NCI-H460 (cell line): Measurements from ENCODE around the gene RASGRF2. TPM values are rescaled to one million over a fixed set of nuclear protein-coding genes. Genes with fewer than 3 reads are reported as not detected.

Experiments used
- DNase-seq: peaks from one replicate; pipeline ENCODE4 v3.0.0-alpha.2; 2016; ENCODE audit warnings: low read depth; ENCODE audit errors: extremely low read depth
- total RNA-seq: library from RNA; depleted of rRNA; stranded (reverse); fragments of >200 nt; shearing (Covaris generic); gene quantifications from 2 replicates; pipeline ENCODE4 v1.2.3, GENCODE V29; 2014

The RASGRF2 gene
- total RNA-seq, 1 experiment from 2014 or later, result 0.37 TPM

GRCh38 chr5:81164476-81164875, 204.3 kb downstream of the RASGRF2 start:
- DNase-seq, result no peak

- no peak for DNase-seq
Observed at GRCh38 chr5:81164936-81165335, 204.8 kb downstream of the RASGRF2 start.

GRCh38 chr5:81165493-81166119, 205.4 kb downstream of the RASGRF2 start:
- DNase-seq, result peak; percentile 60

GRCh38 chr5:81166430-81166829, 206.3 kb downstream of the RASGRF2 start:
- no peak for DNase-seq

GRCh38 chr5:81167078-81167477, 206.9 kb downstream of the RASGRF2 start:
- DNase-seq, result no peak

GRCh38 chr5:81167544-81167943, 207.4 kb downstream of the RASGRF2 start:
- no peak for DNase-seq

GRCh38 chr5:81169924-81170323, 209.8 kb downstream of the RASGRF2 start:
- DNase-seq, result no peak

- DNase-seq, result no peak
Observed at GRCh38 chr5:81171769-81172168, 211.6 kb downstream of the RASGRF2 start.

- DNase-seq, result no peak
Observed at GRCh38 chr5:81172710-81173109, 212.5 kb downstream of the RASGRF2 start.

- no peak for DNase-seq
Observed at GRCh38 chr5:81177061-81177460, 216.9 kb downstream of the RASGRF2 start.

GRCh38 chr5:81179959-81180358, 219.8 kb downstream of the RASGRF2 start:
- DNase-seq, result no peak

GRCh38 chr5:81180780-81181460, 220.8 kb downstream of the RASGRF2 start:
- DNase-seq, result no peak

GRCh38 chr5:81181576-81182316, 221.6 kb downstream of the RASGRF2 start:
- no peak for DNase-seq

- no peak for DNase-seq
Observed at GRCh38 chr5:81182396-81183390, 222.5 kb downstream of the RASGRF2 start.

- DNase-seq, result no peak
Observed at GRCh38 chr5:81183811-81184748, 223.9 kb downstream of the RASGRF2 start.

- no peak for DNase-seq
Observed at GRCh38 chr5:81184749-81185110, 224.6 kb downstream of the RASGRF2 start.

- no peak for DNase-seq
Observed at GRCh38 chr5:81187885-81188284, 227.7 kb downstream of the RASGRF2 start.

GRCh38 chr5:81188962-81189361, 228.8 kb downstream of the RASGRF2 start:
- DNase-seq, result no peak

GRCh38 chr5:81189875-81190498, 229.8 kb downstream of the RASGRF2 start:
- DNase-seq, result no peak
